HUES64 (cell line): ENCODE measurements around the gene ARHGAP21.

Source experiments
- H3K27ac ChIP-seq: 2 replicates; pipeline ENCODE4 v1.7.0; 2013; ENCODE audit warnings: low read depth, low read length, inconsistent platforms
- H3K27me3 ChIP-seq: 2 replicates; pipeline ENCODE4 v1.6.1; 2013; ENCODE audit warnings: mild to moderate bottlenecking, low read length; ENCODE audit not compliant: insufficient read depth
- H3K36me3 ChIP-seq: 2 replicates; pipeline ENCODE4 v1.6.1; 2013; ENCODE audit warnings: mild to moderate bottlenecking, low read length; ENCODE audit not compliant: insufficient read depth
- H3K4me1 ChIP-seq: 2 replicates; pipeline ENCODE4 v1.6.1; 2013; ENCODE audit warnings: mild to moderate bottlenecking, low read length, moderate library complexity; ENCODE audit not compliant: insufficient read depth
- H3K4me3 ChIP-seq: 2 replicates; pipeline ENCODE4 v1.5.1; 2013; ENCODE audit warnings: mild to moderate bottlenecking, low read length, moderate library complexity
- H3K9ac ChIP-seq: 2 replicates; pipeline ENCODE4 v1.6.1; 2013; ENCODE audit warnings: mild to moderate bottlenecking, low read depth, low read length
- H3K9me3 ChIP-seq: 2 replicates; pipeline ENCODE4 v1.6.1; 2013; ENCODE audit warnings: low read depth, low read length; ENCODE audit not compliant: insufficient read depth
- WGBS: fragments of 150-250, 120-280 bp; methylation state at CpG from one replicate; pipeline ENCODE4 v1.1.7; 2013; ENCODE audit warnings: missing lambda C conversion rate; 5-methylcytosine and 5-hydroxymethylcytosine counted together

Gene ARHGAP21

DNA sequence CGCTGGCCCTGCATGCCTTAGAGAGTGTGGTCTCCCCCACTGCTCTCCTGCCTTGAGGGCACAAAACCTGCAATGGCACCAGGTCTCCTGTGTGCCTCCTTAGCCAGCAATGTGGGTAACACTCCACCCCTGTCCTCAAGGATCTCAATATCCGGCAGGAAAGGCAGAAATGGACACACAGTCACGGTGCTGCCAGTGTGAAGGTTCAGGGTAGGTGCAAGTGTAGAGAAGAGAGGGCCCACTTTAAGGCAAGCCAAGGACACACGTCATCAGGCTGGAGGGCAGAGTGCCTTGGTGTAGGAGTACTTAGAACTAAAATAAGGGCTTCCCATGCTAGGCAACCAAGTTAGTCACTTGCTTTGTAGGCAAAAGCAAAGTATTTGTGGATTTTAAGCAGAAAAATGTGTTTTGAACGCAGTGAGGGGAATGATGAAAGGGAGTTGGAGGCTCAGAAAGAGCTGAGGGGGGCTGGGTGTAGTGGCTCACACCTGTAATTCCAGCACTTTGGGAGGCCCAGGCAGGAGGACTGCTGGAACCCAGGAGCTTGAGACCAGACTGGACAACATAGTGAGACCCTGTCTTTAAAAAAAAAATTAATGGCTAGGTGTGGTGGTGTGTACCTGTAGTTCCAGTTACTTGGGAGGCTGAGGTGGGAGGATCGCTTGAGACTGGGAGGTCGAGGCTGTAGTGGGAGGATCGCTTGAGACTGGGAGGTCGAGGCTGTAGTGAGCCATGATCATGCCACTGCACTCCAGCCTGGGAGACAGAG lies 152.8 kb downstream of the ARHGAP21 start:
- no peak overlapping the region for H3K4me3 ChIP-seq
- no peak overlapping the region for H3K9ac ChIP-seq
- no peaks in the 10 kb centered on the region for H3K36me3 ChIP-seq
- H3K9me3 ChIP-seq, result no peaks in the 10 kb centered on the region
- 93% methylated on average over 9 of the region's 9 CpGs for WGBS
- H3K4me1 ChIP-seq, result no peaks in the 10 kb centered on the region
- no peaks in the 10 kb centered on the region for H3K27me3 ChIP-seq
- H3K27ac ChIP-seq, result no peak overlapping the region

DNA sequence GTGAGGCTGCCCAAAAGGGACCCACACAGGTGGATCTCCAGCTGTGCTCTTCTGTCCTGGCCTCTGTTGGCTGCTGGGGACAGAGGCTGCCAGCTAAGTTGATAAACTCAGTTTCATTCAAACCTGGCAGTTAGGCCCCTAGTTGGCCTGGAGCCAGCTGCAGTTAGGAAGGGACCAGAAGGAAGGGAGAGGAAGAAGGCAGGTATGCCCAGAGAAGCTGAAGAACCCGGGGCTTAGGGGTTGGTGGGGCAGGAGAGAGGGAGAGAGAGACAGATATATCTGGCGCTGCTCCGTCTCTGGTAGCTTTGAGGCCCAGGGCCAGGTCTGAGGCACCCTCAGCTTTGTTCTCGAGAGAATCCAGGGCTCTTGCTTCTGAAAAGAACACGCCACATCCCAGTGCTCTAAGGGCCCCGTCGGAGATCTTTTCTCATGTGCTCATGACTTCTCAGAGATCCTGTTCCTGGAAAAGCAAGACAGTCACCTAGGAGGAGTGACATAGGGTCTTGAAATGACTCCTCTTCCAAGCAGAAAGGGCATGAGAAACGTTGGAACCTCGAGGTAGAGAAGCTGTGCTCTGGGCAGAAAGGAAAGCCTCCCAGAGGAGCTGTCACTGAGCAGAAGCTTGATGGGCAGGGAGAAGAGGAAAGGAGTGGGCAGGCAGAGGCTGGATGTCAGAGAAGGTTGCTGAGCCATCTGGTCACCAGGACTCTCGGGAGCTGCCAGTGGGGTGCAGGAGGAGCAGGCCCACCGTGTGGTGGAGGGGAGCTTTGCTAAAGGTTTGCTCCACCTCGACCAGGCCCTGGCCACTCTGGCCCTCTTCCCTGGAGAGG lies 153.6 kb downstream of the ARHGAP21 start:
- Histone ChIP-seq H3K9me3 (no peaks in the 10 kb centered on the region), H3K27ac (no peak overlapping the region), H3K9ac (no peak overlapping the region), H3K4me1 (no peaks in the 10 kb centered on the region), H3K4me3 (no peak overlapping the region), H3K27me3 (no peaks in the 10 kb centered on the region), H3K36me3 (no peaks in the 10 kb centered on the region)
- 89% methylated on average over 12 of the region's 12 CpGs for WGBS

DNA sequence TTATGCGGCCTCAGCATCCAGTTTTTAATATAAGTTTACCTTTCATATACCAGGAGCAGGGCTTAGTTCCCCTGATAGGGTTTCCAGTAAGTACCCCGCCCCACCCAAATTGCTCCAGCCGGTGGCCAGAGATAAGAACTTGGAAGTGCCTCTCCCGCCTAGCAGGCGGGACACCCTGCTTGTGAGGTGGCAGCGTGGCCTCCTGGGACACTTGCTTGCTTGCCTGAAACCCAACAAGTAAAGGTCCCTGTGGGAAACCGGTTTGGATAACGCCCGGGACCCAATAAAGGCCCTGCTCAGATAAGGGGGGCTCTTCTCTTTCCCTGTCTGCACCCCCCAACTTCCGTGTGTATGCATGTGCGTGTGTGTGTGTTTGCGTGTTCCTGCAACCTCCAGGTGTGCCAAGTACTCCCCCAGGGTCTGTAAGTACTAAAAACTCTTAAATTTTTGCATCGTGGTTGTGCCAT lies 154.3 kb downstream of the ARHGAP21 start:
- no peaks in the 10 kb centered on the region for H3K27me3 ChIP-seq
- whole genome bisulfite sequencing, result 93% methylated on average over 13 of the region's 13 CpGs
- H3K4me1 ChIP-seq, result no peaks in the 10 kb centered on the region
- H3K9me3 ChIP-seq, result no peaks in the 10 kb centered on the region
- no peak overlapping the region for H3K27ac ChIP-seq
- no peaks in the 10 kb centered on the region for H3K36me3 ChIP-seq
- H3K9ac ChIP-seq, result no peak overlapping the region
- no peak overlapping the region for H3K4me3 ChIP-seq

DNA sequence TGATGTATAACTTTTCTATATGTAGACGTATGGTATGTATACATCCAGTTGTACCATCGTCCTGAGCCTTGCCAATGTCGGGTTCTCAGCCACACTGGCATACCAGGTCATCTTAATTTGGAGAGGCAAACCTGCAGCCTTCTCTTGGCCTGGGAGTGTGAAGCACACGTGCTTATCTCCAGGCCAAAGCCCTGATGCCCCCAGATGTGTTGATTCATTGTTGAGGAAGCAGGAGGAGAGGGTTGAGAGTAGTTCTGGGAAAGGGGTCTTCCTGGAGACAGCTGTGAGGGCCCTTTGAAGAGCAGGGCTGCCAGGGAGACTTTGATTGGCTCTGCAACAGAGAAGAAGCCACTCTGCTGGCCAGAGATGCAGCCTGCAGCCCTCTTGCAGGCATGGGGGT lies 155.6 kb downstream of the ARHGAP21 start:
- H3K9me3 ChIP-seq, result no peaks in the 10 kb centered on the region
- H3K27ac ChIP-seq, result no peak overlapping the region
- no peaks in the 10 kb centered on the region for H3K4me1 ChIP-seq
- no peak overlapping the region for H3K4me3 ChIP-seq
- 82% methylated on average over 4 of the region's 4 CpGs for WGBS
- H3K9ac ChIP-seq, result no peak overlapping the region
- H3K27me3 ChIP-seq, result no peaks in the 10 kb centered on the region
- H3K36me3 ChIP-seq, result no peaks in the 10 kb centered on the region

DNA sequence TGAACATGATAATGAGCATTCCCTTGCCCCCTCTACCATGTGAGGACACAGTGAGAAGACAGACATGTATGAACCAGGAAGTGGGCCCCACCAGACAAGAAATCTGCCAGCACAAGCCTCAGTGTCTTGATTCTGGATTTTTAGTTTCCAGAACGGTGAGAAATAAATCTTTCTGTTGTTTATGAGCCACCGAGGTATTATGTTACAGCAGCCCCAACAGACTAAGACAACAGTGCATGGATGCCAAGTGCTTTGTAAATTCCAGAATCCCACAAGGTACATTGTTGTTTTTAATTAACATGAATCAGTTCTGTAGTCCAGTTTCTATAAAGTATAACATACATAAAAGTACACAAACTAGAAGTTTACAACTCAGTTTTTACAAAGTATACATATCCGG lies 162.2 kb downstream of the ARHGAP21 start:
- no peak overlapping the region for H3K9ac ChIP-seq
- 93% methylated on average over 3 of the region's 3 CpGs for WGBS
- peaks cover 12% of the 10 kb centered on the region; the same call in 1 of the 2 replicates for H3K9me3 ChIP-seq
- H3K27ac ChIP-seq, result no peak overlapping the region
- no peaks in the 10 kb centered on the region for H3K36me3 ChIP-seq
- H3K27me3 ChIP-seq, result no peaks in the 10 kb centered on the region
- H3K4me3 ChIP-seq, result no peak overlapping the region
- H3K4me1 ChIP-seq, result no peaks in the 10 kb centered on the region

DNA sequence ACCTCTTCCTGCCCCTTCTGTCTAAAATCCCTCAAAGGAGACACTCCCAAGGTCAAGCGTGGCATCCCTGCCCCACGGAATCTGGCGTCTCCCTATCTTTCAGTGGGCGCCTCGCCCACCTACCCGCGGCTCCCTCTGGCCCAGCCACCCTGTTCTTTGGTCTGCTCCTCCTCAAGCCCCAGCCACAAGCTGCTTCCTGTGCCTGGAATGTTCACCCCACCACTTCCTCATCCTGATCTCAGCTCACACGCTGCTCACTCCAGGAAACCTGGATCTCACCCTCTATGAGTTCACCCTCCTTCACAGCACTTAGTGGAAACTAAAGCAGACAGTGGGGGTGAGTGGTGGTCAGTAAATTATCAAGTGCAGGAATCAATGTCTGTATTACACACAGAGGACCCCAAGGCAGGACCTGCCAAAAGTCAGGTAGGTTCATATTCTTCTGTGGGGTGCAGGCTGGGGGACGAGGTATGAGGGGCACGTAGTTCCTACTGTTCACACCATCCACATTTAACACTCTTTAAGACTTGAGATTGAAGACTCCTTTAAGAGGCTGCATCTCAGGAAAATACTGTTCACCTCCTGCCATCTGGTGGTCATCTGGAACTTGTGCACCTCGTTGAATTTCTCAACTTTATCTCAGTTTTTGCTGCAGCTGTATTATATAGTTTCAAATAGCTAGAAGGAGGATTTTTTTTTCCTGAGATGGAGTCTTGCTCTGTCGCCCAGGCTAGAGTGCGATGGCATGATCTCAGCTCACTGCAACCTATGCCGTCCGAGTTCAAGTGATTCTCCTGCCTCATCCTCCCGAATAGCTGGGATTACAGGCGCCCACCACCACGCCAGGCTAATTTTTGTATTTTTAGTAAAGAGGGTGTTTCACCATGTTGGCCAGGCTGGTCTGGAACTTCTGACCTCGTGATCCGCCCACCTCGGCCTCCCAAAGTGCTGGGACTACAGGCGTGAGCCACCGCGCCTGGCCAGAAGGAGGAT lies 166.6 kb downstream of the ARHGAP21 start:
- Histone ChIP-seq H3K9me3 (peaks cover 12% of the 10 kb centered on the region; the same call in 1 of the 2 replicates), H3K9ac (no peak overlapping the region), H3K27ac (no peak overlapping the region), H3K4me1 (peaks cover 5% of the 10 kb centered on the region; the same call in 1 of the 2 replicates), H3K4me3 (no peak overlapping the region), H3K36me3 (no peaks in the 10 kb centered on the region), H3K27me3 (no peaks in the 10 kb centered on the region)
- WGBS, result 80% methylated on average over 24 of the region's 24 CpGs

DNA sequence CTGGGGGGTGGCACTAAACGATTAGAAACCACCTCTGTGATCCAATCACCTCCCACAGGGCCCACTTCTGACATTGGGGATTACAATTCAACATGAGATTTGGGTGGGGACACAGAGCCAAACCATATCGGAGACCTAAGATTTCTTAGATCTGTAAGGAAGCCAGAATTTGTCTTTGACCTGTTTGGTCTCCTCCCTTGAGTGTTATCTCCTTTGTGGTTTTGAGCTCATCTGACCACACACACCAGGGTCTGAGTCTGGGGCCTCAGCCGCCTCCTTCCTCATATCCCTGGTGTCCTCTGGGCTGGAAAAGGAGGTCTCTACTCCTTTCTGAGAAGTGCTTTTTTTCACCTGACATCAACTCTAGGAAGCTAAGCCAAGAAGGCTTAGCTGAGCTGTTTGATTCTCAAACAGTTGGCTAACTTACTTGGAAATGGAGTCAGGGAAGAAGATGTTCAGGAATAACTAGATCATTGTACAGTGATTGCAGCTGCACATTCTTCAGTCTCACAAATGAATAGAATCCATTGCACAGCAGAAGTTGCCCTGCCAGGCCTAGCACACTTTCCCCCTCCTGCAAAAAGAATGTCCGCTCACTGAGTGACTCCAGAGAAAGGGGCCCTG lies 167.4 kb downstream of the ARHGAP21 start:
- H3K9me3 ChIP-seq, result peaks cover 12% of the 10 kb centered on the region; the same call in 1 of the 2 replicates
- peaks cover 14% of the 10 kb centered on the region; the same call in 1 of the 2 replicates for H3K4me1 ChIP-seq
- H3K27me3 ChIP-seq, result no peaks in the 10 kb centered on the region
- 93% methylated on average over 4 of the region's 4 CpGs for WGBS
- H3K27ac ChIP-seq, result no peak overlapping the region
- no peak overlapping the region for H3K4me3 ChIP-seq
- H3K9ac ChIP-seq, result no peak overlapping the region
- no peaks in the 10 kb centered on the region for H3K36me3 ChIP-seq

DNA sequence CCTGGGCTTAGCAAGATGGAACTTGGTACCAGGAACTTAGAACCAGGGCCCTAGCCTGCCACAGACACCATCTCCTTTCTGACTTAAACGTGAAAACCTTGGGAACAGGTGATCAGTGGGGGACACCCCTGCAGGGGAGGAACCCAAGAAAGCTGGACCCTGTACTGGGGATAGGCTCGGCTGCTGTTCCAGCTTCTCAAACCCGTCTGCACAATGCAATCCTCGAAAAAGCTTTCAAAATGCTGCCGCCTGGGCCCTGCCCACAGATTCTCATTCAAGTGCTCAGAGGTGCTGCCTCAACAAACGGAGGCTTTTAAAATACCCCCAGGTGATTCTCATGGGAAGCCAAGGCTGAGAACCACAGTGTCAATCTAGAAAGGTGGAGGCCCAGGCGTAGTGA lies 169.7 kb downstream of the ARHGAP21 start:
- Histone ChIP-seq H3K9ac (no peak overlapping the region), H3K36me3 (no peaks in the 10 kb centered on the region), H3K4me3 (no peak overlapping the region), H3K27ac (no peak overlapping the region), H3K4me1 (peaks cover 18% of the 10 kb centered on the region; the same call in 1 of the 2 replicates), H3K27me3 (no peaks in the 10 kb centered on the region), H3K9me3 (no peaks in the 10 kb centered on the region)
- 91% methylated on average over 7 of the region's 7 CpGs for WGBS

DNA sequence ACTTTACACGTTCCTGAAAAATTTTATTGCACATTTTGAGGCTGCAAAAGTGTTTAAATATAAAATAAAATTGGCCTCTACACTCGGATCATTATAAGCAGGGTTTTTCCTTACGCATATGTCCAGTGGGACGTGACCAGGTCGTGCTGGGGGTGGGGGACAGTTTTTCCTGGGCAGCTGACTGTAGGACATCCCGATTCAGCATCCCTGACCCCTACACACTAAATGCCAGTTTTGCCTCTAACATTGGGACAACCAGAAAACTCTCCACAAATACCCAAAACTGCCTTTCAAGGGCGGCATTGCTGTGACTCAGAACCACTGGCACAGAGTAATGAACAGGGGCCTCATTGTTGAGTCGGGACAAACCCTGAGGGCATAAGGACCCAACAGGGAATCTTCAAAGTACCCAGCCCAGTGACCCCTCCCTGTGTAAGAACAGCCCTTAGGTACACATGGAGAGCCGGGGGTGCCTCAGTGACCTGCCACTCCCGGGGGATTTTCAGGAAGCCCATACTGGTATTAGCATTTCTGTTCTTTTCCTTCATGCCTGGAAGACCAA lies 170.6 kb downstream of the ARHGAP21 start:
- no peak overlapping the region for H3K27ac ChIP-seq
- H3K9ac ChIP-seq, result no peak overlapping the region
- no peak overlapping the region for H3K4me3 ChIP-seq
- no peaks in the 10 kb centered on the region for H3K9me3 ChIP-seq
- H3K36me3 ChIP-seq, result no peaks in the 10 kb centered on the region
- 83% methylated on average over 10 of the region's 10 CpGs for WGBS
- H3K27me3 ChIP-seq, result no peaks in the 10 kb centered on the region
- H3K4me1 ChIP-seq, result peaks cover 18% of the 10 kb centered on the region; the same call in 1 of the 2 replicates
